Transverse colon (tissue), 4 donors: ENCODE results near the gene TRIP13.

ENCODE experiments used
- CTCF ChIP-seq, 5 experiments: fragments of 200-600 bp in 3 of 5; fragments of 450-650 bp in 2 of 5; sonication (generic) in 3 of 5; IDR thresholded peaks; 1 replicate in 2 of 5; 2 replicates in 3 of 5; pipeline ENCODE4 v1.5.1; 2016 to 2017; ENCODE audit warnings: antibody characterized with exemption in 5 of 5, inconsistent platforms in 3 of 5, mild to moderate bottlenecking in 2 of 5, moderate library complexity in 1 of 5
- POLR2A ChIP-seq: fragments of 450-650 bp; IDR thresholded peaks from one replicate; pipeline ENCODE4 v1.6.1; 2016; ENCODE audit warnings: antibody characterized with exemption, mild to moderate bottlenecking, moderate library complexity
- POLR2AphosphoS5 ChIP-seq, 3 donors: sonication (generic); formaldehyde crosslinking; IDR thresholded peaks; one replicate each; pipeline ENCODE4 v1.6.1; 2016; ENCODE audit warnings: antibody characterized with exemption in 3 of 3

- TF ChIP-seq CTCF (IDR thresholded peaks at IDR 0.05) (no peak), POLR2AphosphoS5 (IDR thresholded peaks at IDR 0.05) (no peak), POLR2A (no peak)
Measured at GRCh38 chr5:909086-909485, 16.4 kb downstream of the TRIP13 start.
